ENCODE data around the gene CUX1. TPM values are rescaled to one million over a fixed set of nuclear protein-coding genes. Genes with fewer than 3 reads are reported as not detected.

The CUX1 gene
- total RNA-seq, 1 donor from 2014 or later: 56.5 TPM

- TF ChIP-seq CTCF (IDR thresholded peaks at IDR 0.05; ENCODE audit: partially characterized antibody, unreplicated experiment): peak; percentile 83
- Mint-ChIP-seq H3K36me3 (ENCODE audit: unreplicated experiment) (no peaks in the 10 kb centered on the region), H3K4me1 (ENCODE audit: low read depth, unreplicated experiment) (peaks cover 4% of the 10 kb centered on the region), H3K9me3 (ENCODE audit: unreplicated experiment) (peaks cover 1% of the 10 kb centered on the region), H3K27ac (ENCODE audit: unreplicated experiment) (no peak overlapping the region), H3K27me3 (ENCODE audit: unreplicated experiment) (no peaks in the 10 kb centered on the region), H3K4me3 (ENCODE audit: unreplicated experiment) (no peak overlapping the region)
- peak; percentile 79 for DNase-seq
These were observed 419.3 kb downstream of the CUX1 start for GRCh38 chr7:102236592-102237287.

GRCh38 chr7:102239206-102239820 lies 421.9 kb downstream of the CUX1 start:
- no peak overlapping the region for H3K27ac Mint-ChIP-seq (ENCODE audit: unreplicated experiment)
- no peak for TF ChIP-seq CTCF (IDR thresholded peaks at IDR 0.05; ENCODE audit: partially characterized antibody, unreplicated experiment)
- no peak overlapping the region for H3K4me3 Mint-ChIP-seq (ENCODE audit: unreplicated experiment)
- no peaks in the 10 kb centered on the region for H3K9me3 Mint-ChIP-seq (ENCODE audit: unreplicated experiment)
- no peaks in the 10 kb centered on the region for H3K27me3 Mint-ChIP-seq (ENCODE audit: unreplicated experiment)
- no peak for DNase-seq
- no peaks in the 10 kb centered on the region for H3K36me3 Mint-ChIP-seq (ENCODE audit: unreplicated experiment)
- H3K4me1 Mint-ChIP-seq (ENCODE audit: low read depth, unreplicated experiment): peaks cover 4% of the 10 kb centered on the region

GRCh38 chr7:102241431-102241830 lies 424.0 kb downstream of the CUX1 start:
- Mint-ChIP-seq H3K27ac (ENCODE audit: unreplicated experiment) (no peak overlapping the region), H3K4me1 (ENCODE audit: low read depth, unreplicated experiment) (peaks cover 3% of the 10 kb centered on the region), H3K27me3 (ENCODE audit: unreplicated experiment) (no peaks in the 10 kb centered on the region), H3K4me3 (ENCODE audit: unreplicated experiment) (no peak overlapping the region), H3K9me3 (ENCODE audit: unreplicated experiment) (no peaks in the 10 kb centered on the region), H3K36me3 (ENCODE audit: unreplicated experiment) (no peaks in the 10 kb centered on the region)
- no peak for TF ChIP-seq CTCF (IDR thresholded peaks at IDR 0.05; ENCODE audit: partially characterized antibody, unreplicated experiment)
- no peak for DNase-seq

- Mint-ChIP-seq H3K36me3 (ENCODE audit: unreplicated experiment) (no peaks in the 10 kb centered on the region), H3K9me3 (ENCODE audit: unreplicated experiment) (peaks cover 2% of the 10 kb centered on the region), H3K27me3 (ENCODE audit: unreplicated experiment) (no peaks in the 10 kb centered on the region), H3K4me3 (ENCODE audit: unreplicated experiment) (no peak overlapping the region), H3K27ac (ENCODE audit: unreplicated experiment) (no peak overlapping the region), H3K4me1 (ENCODE audit: low read depth, unreplicated experiment) (no peaks in the 10 kb centered on the region)
- DNase-seq: no peak
- no peak for TF ChIP-seq CTCF (IDR thresholded peaks at IDR 0.05; ENCODE audit: partially characterized antibody, unreplicated experiment)
These were observed 427.2 kb downstream of the CUX1 start for GRCh38 chr7:102244601-102245000.

- Mint-ChIP-seq H3K27ac (ENCODE audit: unreplicated experiment) (no peak overlapping the region), H3K36me3 (ENCODE audit: unreplicated experiment) (no peaks in the 10 kb centered on the region), H3K4me3 (ENCODE audit: unreplicated experiment) (no peak overlapping the region), H3K9me3 (ENCODE audit: unreplicated experiment) (peaks cover 3% of the 10 kb centered on the region), H3K4me1 (ENCODE audit: low read depth, unreplicated experiment) (peaks cover 17% of the 10 kb centered on the region), H3K27me3 (ENCODE audit: unreplicated experiment) (no peaks in the 10 kb centered on the region)
- TF ChIP-seq CTCF (IDR thresholded peaks at IDR 0.05; ENCODE audit: partially characterized antibody, unreplicated experiment): no peak
- no peak for DNase-seq
These were observed 430.6 kb downstream of the CUX1 start for GRCh38 chr7:102248081-102248455.
